ENCODE data around the gene TRIM49C. TPM values are rescaled to one million over a fixed set of nuclear protein-coding genes. Genes with fewer than 3 reads are reported as not detected.
"Not testable (repeated sequence)": the region's sequence is repeated elsewhere in the genome, so short reads cannot be mapped to it uniquely, and the experiment has no call there.

The TRIM49C gene
- total and polyA plus RNA-seq, 2 of the 8 experiments (the other 6 are each of a cell fraction or from before 2014, with no cell fraction given) = not detected

- H2BK120ac ChIP-seq (replicated peaks; ENCODE audit: low read depth, low read length); H2BK5ac ChIP-seq (ENCODE audit: low read depth, low read length); H4K91ac ChIP-seq (replicated peaks; ENCODE audit: insufficient read length, low read length); H3K79me1 ChIP-seq (ENCODE audit: low read depth, low read length); FAIRE-seq; H2BK20ac ChIP-seq (ENCODE audit: low read length); H3K79me2 ChIP-seq (ENCODE audit: control insufficient read depth in 1 of 2, insufficient read depth in 2 of 2, low read length in 2 of 2); H3K36me3 ChIP-seq (ENCODE audit: control insufficient read depth in 2 of 4, insufficient read depth in 4 of 4, low read length in 3 of 4); H3K23me2 ChIP-seq (ENCODE audit: low read depth, low read length); H3K56ac ChIP-seq (replicated peaks; ENCODE audit: insufficient read length, low read depth, low read length); H3K27me3 ChIP-seq (replicated peaks in 1 of 4; ENCODE audit: control insufficient read depth in 3 of 4, extremely low read depth in 1 of 4, insufficient read depth in 3 of 4, low read length in 3 of 4); H3K9ac ChIP-seq (replicated peaks in 1 of 4; ENCODE audit: extremely low read depth in 1 of 4, low read depth in 3 of 4, low read length in 3 of 4); H2AK5ac ChIP-seq (ENCODE audit: low read depth, low read length); H2BK12ac ChIP-seq (ENCODE audit: low read depth, low read length); H4K5ac ChIP-seq (ENCODE audit: insufficient read length, low read depth, low read length); H3K23ac ChIP-seq (ENCODE audit: insufficient read length); H2AFZ ChIP-seq (ENCODE audit: low read length); H3K27ac ChIP-seq (ENCODE audit: low read depth, low read length); H3K18ac ChIP-seq (ENCODE audit: extremely low read depth, low read length); H4K8ac ChIP-seq (ENCODE audit: extremely low read depth, insufficient read depth, low read length); H3K14ac ChIP-seq (ENCODE audit: insufficient read length); H3K9me3 ChIP-seq (ENCODE audit: insufficient read depth in 2 of 2, low read depth in 1 of 2, low read length in 1 of 2); H3K4me2 ChIP-seq (ENCODE audit: insufficient read depth in 1 of 2, low read depth in 2 of 2, low read length in 2 of 2); POLR2A ChIA-PET (ENCODE audit: partially characterized antibody); H4K20me1 ChIP-seq (replicated peaks in 1 of 2; ENCODE audit: control insufficient read depth in 1 of 2, insufficient read depth in 2 of 2, low read length in 2 of 2); CTCF ChIA-PET (ENCODE audit: partially characterized antibody); H3K4me1 ChIP-seq (replicated peaks in 1 of 4; ENCODE audit: control insufficient read depth in 3 of 4, insufficient read depth in 4 of 4, low read length in 3 of 4); H3K4ac ChIP-seq (replicated peaks; ENCODE audit: insufficient read length, low read depth, low read length); H2BK15ac ChIP-seq (ENCODE audit: low read length); DNase-seq (ENCODE audit: low read depth in 1 of 2, low spot score in 2 of 2): not testable (repeated sequence)
- peak overlapping the region in 2 of 4 experiments; percentile 10 to 24; a peak in 1 of 8 replicates for H3K4me3 ChIP-seq (ENCODE audit: extremely low read depth in 1 of 4, insufficient read depth in 2 of 4, low read depth in 3 of 4, low read length in 4 of 4)
- WGBS, 2 experiments (ENCODE audit: extremely low coverage in 1 of 2, insufficient coverage in 1 of 2, insufficient read length in 1 of 2, insufficient replicate concordance in 2 of 2, low coverage in 1 of 2, low lambda C conversion rate in 2 of 2, missing lambda C conversion rate in 1 of 2) = 25% methylated on average over 4 of the region's 33 CpGs; no CpG with 5 or more reads in 1 of the 2 experiments
- TF ChIP-seq RAD21 (IDR thresholded peaks at IDR 0.05 in 1 of 2, conservative IDR thresholded peaks at IDR 0.05 in 1 of 2; ENCODE audit: low read depth in 2 of 2, low read length in 2 of 2) = peak in 1 of 2 experiments; percentile 11; a peak in 1 of 4 replicates
These were observed 21.4 kb downstream of the TRIM49C start for GRCh38 chr11:90052311-90052710.

- DNase-seq (ENCODE audit: low read depth in 1 of 2, low spot score in 2 of 2); H2AFZ ChIP-seq (ENCODE audit: low read length); H3K79me1 ChIP-seq (ENCODE audit: low read depth, low read length); H4K5ac ChIP-seq (ENCODE audit: insufficient read length, low read depth, low read length); H4K8ac ChIP-seq (ENCODE audit: extremely low read depth, insufficient read depth, low read length); H3K23me2 ChIP-seq (ENCODE audit: low read depth, low read length); H2BK5ac ChIP-seq (ENCODE audit: low read depth, low read length); H3K4me1 ChIP-seq (replicated peaks in 1 of 4; ENCODE audit: control insufficient read depth in 3 of 4, insufficient read depth in 4 of 4, low read length in 3 of 4); H3K79me2 ChIP-seq (ENCODE audit: control insufficient read depth in 1 of 2, insufficient read depth in 2 of 2, low read length in 2 of 2); FAIRE-seq; H4K20me1 ChIP-seq (replicated peaks in 1 of 2; ENCODE audit: control insufficient read depth in 1 of 2, insufficient read depth in 2 of 2, low read length in 2 of 2); POLR2A ChIA-PET (ENCODE audit: partially characterized antibody); H3K27ac ChIP-seq (ENCODE audit: low read depth, low read length); CTCF ChIA-PET (ENCODE audit: partially characterized antibody); H3K4ac ChIP-seq (replicated peaks; ENCODE audit: insufficient read length, low read depth, low read length); H2BK120ac ChIP-seq (replicated peaks; ENCODE audit: low read depth, low read length); H4K91ac ChIP-seq (replicated peaks; ENCODE audit: insufficient read length, low read length); H3K4me3 ChIP-seq (ENCODE audit: extremely low read depth in 1 of 4, insufficient read depth in 2 of 4, low read depth in 3 of 4, low read length in 4 of 4); H3K23ac ChIP-seq (ENCODE audit: insufficient read length); H3K14ac ChIP-seq (ENCODE audit: insufficient read length); H2BK20ac ChIP-seq (ENCODE audit: low read length); H3K18ac ChIP-seq (ENCODE audit: extremely low read depth, low read length); H3K56ac ChIP-seq (replicated peaks; ENCODE audit: insufficient read length, low read depth, low read length); H3K27me3 ChIP-seq (replicated peaks in 1 of 4; ENCODE audit: control insufficient read depth in 3 of 4, extremely low read depth in 1 of 4, insufficient read depth in 3 of 4, low read length in 3 of 4); H3K9me3 ChIP-seq (ENCODE audit: insufficient read depth in 2 of 2, low read depth in 1 of 2, low read length in 1 of 2); H2AK5ac ChIP-seq (ENCODE audit: low read depth, low read length); H2BK12ac ChIP-seq (ENCODE audit: low read depth, low read length); H2BK15ac ChIP-seq (ENCODE audit: low read length); H3K36me3 ChIP-seq (ENCODE audit: control insufficient read depth in 2 of 4, insufficient read depth in 4 of 4, low read length in 3 of 4); H3K4me2 ChIP-seq (ENCODE audit: insufficient read depth in 1 of 2, low read depth in 2 of 2, low read length in 2 of 2); H3K9ac ChIP-seq (replicated peaks in 1 of 4; ENCODE audit: extremely low read depth in 1 of 4, low read depth in 3 of 4, low read length in 3 of 4): not testable (repeated sequence)
- 100% methylated on average over 6 of the region's 28 CpGs; no CpG with 5 or more reads in 1 of the 2 experiments for WGBS, 2 experiments (ENCODE audit: extremely low coverage in 1 of 2, insufficient coverage in 1 of 2, insufficient read length in 1 of 2, insufficient replicate concordance in 2 of 2, low coverage in 1 of 2, low lambda C conversion rate in 2 of 2, missing lambda C conversion rate in 1 of 2)
These were observed 22.6 kb downstream of the TRIM49C start for GRCh38 chr11:90053545-90053944.

All from H1 (cell line).